GM19238 (cell line): ENCODE measurements around the gene LYG2.
"Not testable (repeated sequence)": the region's sequence is repeated elsewhere in the genome, so short reads cannot be mapped to it uniquely, and the experiment has no call there.

Source experiments
- DNase-seq: peaks from one replicate; pipeline ENCODE4 v3.0.0; 2011; ENCODE audit warnings: low spot score; ENCODE audit not compliant: insufficient read length

The LYG2 gene

GRCh38 chr2:99255491-99256318 is at the start of gene LYG2:
Gene LYG2, minus strand, starts transcription at chr2:99255666. Its CDS starts 1,406 bp downstream, at chr2:99254260.
- no peak for DNase-seq

GRCh38 chr2:99301097-99301496 is 45.6 kb upstream of the LYG2 start, which contains the start of gene LYG1:
Gene LYG1, minus strand, starts transcription at chr2:99301197. Its CDS starts 5,527 bp downstream, at chr2:99295670.
- not testable (repeated sequence) for DNase-seq

GRCh38 chr2:99299580-99299979 is 44.1 kb upstream of the LYG2 start:
- no peak for DNase-seq

DNA sequence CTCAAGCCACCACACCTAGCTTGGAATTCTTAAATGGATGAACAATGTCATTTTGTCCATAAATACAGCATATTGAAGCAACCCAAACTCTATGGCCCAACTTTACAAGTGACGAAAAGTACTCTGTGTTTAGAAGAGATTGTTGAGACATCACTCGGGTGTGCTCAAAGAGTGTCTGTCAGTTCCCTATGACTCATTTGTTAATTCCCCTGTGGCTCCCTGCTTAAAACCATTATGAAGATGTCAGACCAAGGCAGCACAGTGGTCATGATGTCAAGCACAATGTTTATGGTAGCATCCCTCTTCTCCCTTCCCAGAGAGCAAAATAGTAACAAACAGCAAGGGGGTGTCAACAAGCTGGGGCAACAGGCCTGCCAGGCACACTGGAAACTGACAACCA is 42.5 kb upstream of the LYG2 start:
- DNase-seq = no peak

- DNase-seq = no peak
Observed at GRCh38 chr2:99285526-99285925, 30.1 kb upstream of the LYG2 start.

DNA sequence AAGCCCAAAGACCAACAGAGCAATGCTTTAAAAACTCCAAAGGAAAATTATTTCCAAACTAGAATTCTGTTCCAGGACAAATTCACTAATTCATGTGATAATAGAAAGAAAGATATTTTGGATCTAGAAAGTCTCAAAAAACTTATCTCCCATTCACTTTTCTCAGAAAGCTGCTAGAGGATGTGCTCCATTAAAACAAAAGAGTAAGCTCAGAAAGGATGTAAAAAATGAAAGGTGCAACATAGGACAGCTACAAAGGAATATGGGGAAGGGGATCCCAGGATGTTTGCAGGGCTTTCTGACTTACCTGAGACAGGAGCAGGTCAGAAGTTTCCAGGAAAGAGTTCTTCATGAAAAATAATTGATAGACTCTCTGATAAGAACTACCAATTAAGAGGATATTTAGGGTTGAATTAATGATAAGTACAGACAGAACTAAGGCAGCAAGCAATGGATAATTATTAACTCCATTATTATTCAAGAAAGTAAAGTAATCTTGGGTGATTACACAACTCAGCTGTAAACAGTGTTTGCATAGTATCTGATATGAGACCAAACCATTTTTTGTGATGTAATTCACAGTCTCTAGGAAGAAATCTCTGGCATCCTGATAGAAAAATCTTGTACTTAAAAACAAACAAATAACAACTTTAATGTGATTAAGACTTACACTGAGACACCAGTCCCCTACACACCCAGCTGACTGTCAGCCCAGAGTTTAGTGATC is 24.7 kb upstream of the LYG2 start:
- no peak for DNase-seq

- DNase-seq = no peak
Observed at GRCh38 chr2:99278793-99279291, 23.4 kb upstream of the LYG2 start.

DNA sequence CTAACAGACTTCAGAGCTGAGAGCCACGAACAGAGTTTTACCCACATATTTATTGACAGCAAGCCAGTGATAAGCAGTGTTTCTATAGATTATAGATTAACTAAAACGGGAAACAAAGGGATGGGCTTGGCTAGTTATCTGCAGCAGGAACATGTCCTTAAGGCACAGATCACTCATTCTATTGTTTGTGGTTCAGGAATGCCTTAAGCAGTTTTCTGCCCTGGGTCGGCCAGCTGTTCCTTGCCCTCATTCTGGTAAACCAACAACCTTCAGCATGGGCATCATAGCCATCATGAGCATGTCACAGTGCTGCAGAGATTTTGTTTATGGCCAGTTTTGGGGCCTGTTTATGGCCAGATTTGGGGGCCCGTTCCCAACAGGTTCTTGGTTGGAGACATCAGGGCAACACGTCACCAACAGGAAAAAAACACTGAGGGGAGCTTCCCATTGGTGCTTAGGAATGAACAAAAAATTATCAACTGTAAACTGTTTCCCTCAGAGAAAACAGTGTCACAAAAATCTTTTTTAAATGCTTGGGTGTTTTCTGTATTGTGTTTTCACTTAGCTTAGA is 22.8 kb upstream of the LYG2 start:
- DNase-seq = not testable (repeated sequence)

GRCh38 chr2:99275882-99276281 is 20.4 kb upstream of the LYG2 start:
- no peak for DNase-seq

DNA sequence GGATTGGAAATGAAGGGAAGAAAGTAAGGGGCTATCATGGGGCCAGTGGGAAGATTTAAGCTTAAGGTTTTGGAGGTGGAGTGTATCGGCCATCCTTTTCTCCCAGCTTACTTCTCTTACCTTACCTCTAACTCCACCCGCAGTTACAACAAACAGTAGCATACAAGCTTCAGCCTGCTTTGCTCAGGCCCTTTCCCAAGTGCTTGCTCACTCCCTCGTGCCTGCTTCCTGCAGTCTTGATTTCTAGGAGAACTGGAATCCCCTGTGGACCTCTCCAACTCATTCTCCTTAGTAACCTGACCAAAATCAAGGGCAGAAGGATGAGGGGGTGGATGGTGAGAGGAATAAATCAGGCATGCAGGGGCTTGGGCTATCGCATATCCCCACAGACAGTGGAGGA is 5.8 kb upstream of the LYG2 start:
- no peak for DNase-seq

DNA sequence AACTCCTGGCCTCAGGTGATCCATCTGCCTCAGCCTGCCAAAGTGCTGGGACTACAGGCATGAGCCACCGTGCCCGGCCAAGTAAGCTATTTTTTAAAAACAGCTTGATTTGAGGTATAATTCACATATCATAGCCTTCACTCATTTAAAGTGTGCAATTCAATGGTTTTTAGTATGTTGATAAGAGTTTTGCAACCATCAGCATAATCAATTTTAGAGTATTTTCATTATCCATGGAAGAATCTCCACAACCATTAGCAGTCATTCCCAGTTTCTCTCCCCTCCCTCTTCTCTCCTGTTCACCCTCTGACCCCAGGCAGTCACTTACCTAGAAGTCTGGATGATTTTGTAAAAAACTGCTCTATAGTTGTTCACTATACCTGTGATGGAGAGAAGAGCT is 4.7 kb upstream of the LYG2 start:
- DNase-seq = no peak

DNA sequence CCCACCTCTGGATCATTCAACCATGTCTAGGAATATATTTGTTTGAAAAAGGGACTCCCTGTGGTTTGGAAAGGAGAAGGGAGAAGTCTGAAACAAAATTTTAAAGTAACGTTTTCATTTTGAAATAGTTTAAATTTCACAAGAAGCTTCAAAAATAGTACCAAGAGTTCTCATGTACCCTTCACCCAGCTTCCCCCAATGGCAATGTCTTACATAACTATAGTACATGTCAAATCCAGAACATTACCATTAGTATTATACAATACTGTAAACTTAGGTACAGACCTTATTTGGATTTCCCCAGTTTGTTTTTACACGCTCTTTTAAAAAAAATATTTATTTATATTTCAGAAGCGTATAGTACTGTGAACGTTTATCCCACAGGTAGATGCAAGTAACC is 4.0 kb upstream of the LYG2 start:
- no peak for DNase-seq

- DNase-seq = no peak
Observed at GRCh38 chr2:99256677-99257076, 1.2 kb upstream of the LYG2 start.

GRCh38 chr2:99249951-99250350 is 5.5 kb downstream of the LYG2 start:
- DNase-seq = no peak

DNA sequence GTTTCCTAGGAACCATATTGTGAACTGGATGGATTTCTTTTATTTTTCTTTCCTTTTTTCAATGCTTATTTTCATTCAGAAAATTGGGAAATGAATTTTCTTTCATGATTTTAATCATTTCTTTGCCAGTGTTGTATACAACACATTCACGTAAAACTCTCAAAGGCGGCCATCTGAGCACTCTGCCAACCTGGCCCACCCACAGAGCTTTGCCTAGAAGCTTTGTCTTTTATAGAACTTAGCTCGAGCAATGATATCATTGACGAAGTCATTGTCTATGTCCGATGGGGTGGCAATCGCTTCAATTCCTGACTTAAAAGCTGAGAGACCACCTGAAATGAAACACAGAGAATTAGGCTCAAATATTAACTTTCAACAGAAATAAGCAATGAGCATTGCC is 13.3 kb downstream of the LYG2 start:
- DNase-seq = no peak

DNA sequence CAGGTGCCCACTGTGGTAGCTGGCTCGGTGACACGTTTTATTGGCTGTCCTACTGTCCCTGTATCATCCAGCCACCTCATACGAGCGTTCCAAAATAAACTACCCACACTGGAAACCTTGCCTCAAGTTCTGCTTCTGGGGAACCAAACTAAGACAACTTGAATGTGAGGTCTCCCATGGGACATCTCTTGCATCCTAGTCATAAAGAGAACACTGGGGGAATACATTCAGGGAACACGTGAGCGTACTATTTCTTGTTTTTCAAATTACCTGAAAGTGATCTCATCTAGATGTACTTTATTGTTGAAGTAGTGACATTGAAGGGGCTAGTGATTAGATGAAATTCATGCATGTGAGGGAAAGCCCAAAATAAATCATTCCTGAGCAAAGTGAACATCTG is 15.0 kb downstream of the LYG2 start:
- DNase-seq = no peak

DNA sequence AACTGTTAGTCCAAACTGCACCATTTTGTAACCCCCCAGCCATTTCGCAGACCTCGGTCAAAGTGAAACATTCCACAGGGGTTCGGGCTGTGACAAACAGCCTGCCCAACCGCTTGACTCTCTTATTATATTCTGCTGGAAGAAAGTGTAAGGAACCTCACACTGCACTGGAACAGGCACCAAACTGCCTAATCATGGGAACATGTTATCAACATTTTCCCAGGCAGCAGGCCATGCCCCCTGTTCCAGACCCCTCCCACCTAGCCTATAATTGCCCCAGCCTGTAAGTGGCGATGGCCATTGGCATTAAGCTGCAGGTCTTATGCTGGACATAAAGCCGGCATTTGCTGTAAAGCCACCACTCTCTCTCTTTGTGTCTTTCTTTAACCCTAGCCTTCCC is 16.9 kb downstream of the LYG2 start:
- no peak for DNase-seq

- not testable (repeated sequence) for DNase-seq
Observed at GRCh38 chr2:99233177-99233576, 22.3 kb downstream of the LYG2 start.

- no peak for DNase-seq
Observed at GRCh38 chr2:99217929-99218501, 37.5 kb downstream of the LYG2 start.

DNA sequence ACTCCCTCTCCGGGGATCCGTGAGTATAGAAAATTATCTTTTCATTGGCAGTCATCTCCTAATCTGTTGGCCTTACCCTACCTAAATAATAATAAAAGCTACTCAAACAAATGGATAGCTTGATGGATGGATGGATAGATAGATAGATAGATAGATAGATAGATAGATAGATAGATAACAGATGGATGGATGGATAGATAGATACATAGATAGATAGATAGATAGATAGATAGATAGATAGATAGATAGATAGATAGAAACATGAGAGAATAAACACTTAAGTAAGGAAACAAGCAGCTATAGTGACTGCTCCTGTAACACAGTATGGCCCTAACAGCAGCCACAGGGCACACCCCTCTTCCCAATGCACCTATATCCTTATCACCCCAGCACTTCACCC is 39.4 kb downstream of the LYG2 start:
- no peak for DNase-seq

DNA sequence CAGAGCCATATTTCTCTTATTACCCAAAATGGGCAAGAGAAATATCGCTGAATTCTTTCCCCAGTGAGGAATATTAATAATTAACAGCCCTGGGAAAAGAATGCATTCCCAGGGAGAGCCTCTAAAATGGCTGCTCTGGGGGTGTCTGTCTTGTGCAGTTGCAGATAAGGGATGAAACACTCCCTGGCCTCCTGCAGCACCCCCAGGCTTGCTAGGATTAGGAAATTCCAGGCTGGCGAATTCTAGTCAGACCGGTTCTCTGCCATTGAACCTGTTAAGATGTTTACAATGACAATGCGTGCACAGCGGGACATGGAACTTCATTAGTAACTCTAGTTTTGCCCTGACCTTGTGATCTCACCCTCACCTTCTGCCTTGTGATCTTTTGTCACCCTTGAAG is 50.0 kb downstream of the LYG2 start:
- no peak for DNase-seq
